ENCODE results near the gene MAGEB17.

DNA sequence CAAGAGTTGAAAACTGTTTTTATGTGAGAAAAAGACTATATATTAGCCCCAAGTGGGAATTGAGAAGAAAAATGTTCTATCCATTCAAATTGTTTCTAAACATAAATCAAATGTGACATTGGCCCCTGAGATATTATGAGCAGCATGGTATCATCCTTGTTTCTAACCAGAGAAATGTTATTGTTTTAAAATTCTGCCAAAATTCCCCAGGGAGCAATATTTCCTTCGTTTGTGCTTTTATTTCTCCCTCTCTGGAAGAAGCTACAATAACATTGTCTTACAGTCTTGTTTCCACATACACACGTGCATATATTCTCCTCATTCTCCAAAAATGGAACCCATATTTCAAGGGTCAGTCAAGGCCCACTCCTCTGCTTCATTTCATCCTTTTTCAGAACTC is 46.7 kb downstream of the MAGEB17 start:
- TF ChIP-seq CTCF (IDR thresholded peaks at IDR 0.05; ENCODE audit: borderline replicate concordance, extremely low read depth, low read length, poor library complexity, severe bottlenecking) (no peak), EZH2 (IDR thresholded peaks at IDR 0.05; ENCODE audit: borderline replicate concordance, low read depth, low read length, severe bottlenecking) (no peak)
